Neural crest cell (in vitro differentiated cells): Measurements from ENCODE around the gene RFPL3. TPM values are rescaled to one million over a fixed set of nuclear protein-coding genes. Genes with fewer than 3 reads are reported as not detected.
"Not testable (repeated sequence)": the region's sequence is repeated elsewhere in the genome, so short reads cannot be mapped to it uniquely, and the experiment has no call there.

Experiments used
- DNase-seq: peaks from one replicate; pipeline ENCODE4 v3.0.0; 2021; ENCODE audit warnings: low read depth, mixed read lengths, low spot score
- H3K27ac Mint-ChIP-seq: one replicate; pipeline ENCODE4 v1.8.0; 2021; ENCODE audit warnings: mild to moderate bottlenecking, mixed read lengths; ENCODE audit not compliant: unreplicated experiment
- H3K27me3 Mint-ChIP-seq: 2 replicates; pipeline ENCODE4 v1.8.0; 2021; ENCODE audit warnings: low read depth, mild to moderate bottlenecking, mixed read lengths
- H3K36me3 Mint-ChIP-seq: 2 replicates; pipeline ENCODE4 v1.8.0; 2021; ENCODE audit warnings: low read depth, mild to moderate bottlenecking, mixed read lengths
- H3K4me1 Mint-ChIP-seq: 2 replicates; pipeline ENCODE4 v1.8.0; 2021; ENCODE audit warnings: mixed read lengths
- H3K4me3 Mint-ChIP-seq: one replicate; pipeline ENCODE4 v1.8.0; 2021; ENCODE audit warnings: mild to moderate bottlenecking, mixed read lengths
- H3K9me3 Mint-ChIP-seq: 2 replicates; pipeline ENCODE4 v1.8.0; 2021; ENCODE audit warnings: mixed read lengths
- total RNA-seq: library from RNA; stranded (reverse); gene quantifications from 2 replicates; pipeline ENCODE4 v1.2.1, GENCODE V29; 2021
- TF ChIP-seq, protein P1 (sequence below): fragments of 200-600 bp; sonication (generic); conservative IDR thresholded peaks from 2 replicates; pipeline ENCODE4 v1.5.0; 2021; ENCODE audit warnings: antibody characterized with exemption, mild to moderate bottlenecking

The RFPL3 gene
- total RNA-seq, 1 donor from 2014 or later: not detected

DNA sequence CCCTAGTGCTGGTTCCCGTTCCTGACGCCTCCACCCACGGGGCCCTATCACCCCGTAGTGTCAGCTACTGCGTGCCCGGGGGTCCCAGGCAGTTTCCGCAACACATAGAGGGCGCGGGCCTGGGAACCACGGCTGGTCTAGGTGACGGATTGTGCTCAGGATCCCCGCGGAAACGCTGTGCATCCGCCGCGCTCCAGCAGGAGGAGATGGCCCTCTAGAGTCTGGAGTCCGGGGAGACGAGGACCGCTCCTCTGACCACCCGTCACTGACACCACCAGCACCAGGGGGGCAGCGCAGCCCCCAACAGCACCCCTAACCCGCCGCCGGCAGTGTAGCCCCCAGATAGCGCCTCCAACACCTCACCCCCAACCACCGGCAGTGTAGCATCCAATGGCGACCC is 4.4 kb upstream of the RFPL3 start:
- DNase-seq: no peak
- peaks cover 9% of the 10 kb centered on the region for H3K4me1 Mint-ChIP-seq
- no peaks in the 10 kb centered on the region for H3K27me3 Mint-ChIP-seq
- no peak overlapping the region for H3K4me3 Mint-ChIP-seq
- peaks cover 3% of the 10 kb centered on the region for H3K9me3 Mint-ChIP-seq
- H3K27ac Mint-ChIP-seq: no peak overlapping the region
- H3K36me3 Mint-ChIP-seq: no peaks in the 10 kb centered on the region
- TF ChIP-seq, protein P1, sequence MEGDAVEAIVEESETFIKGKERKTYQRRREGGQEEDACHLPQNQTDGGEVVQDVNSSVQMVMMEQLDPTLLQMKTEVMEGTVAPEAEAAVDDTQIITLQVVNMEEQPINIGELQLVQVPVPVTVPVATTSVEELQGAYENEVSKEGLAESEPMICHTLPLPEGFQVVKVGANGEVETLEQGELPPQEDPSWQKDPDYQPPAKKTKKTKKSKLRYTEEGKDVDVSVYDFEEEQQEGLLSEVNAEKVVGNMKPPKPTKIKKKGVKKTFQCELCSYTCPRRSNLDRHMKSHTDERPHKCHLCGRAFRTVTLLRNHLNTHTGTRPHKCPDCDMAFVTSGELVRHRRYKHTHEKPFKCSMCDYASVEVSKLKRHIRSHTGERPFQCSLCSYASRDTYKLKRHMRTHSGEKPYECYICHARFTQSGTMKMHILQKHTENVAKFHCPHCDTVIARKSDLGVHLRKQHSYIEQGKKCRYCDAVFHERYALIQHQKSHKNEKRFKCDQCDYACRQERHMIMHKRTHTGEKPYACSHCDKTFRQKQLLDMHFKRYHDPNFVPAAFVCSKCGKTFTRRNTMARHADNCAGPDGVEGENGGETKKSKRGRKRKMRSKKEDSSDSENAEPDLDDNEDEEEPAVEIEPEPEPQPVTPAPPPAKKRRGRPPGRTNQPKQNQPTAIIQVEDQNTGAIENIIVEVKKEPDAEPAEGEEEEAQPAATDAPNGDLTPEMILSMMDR: no peak

DNA sequence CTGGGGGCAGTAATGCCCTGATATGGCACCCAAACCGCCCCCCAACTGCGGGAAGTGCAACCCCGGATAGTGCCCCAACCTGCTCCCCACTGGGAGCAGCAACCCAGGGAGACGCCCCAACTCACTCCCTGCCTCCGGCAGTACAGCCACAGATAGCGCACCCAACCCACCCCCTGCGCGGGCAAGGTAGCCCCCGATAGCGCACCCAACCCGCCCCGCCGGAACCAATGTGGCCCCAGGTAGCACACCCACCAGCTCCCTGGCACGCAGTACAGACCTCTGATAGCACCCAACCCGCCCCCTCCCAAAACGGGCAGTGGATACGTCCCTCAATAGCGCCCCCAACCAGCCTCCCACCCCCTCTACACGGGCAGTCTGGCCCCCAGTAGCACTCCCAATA is 3.8 kb upstream of the RFPL3 start:
- Mint-ChIP-seq H3K4me3 (no peak overlapping the region), H3K36me3 (no peaks in the 10 kb centered on the region)

GRCh38 chr22:32354360-32355351 is 3.0 kb upstream of the RFPL3 start:
- Mint-ChIP-seq H3K36me3 (no peaks in the 10 kb centered on the region), H3K4me3 (no peak overlapping the region), H3K27me3 (no peaks in the 10 kb centered on the region), H3K4me1 (peaks cover 4% of the 10 kb centered on the region), H3K9me3 (peaks cover 3% of the 10 kb centered on the region), H3K27ac (peak overlapping the region; percentile 23)
- no peak for DNase-seq
- TF ChIP-seq, protein P1: no peak

More for the DNA sequence above, 3.8 kb upstream of the RFPL3 start:
- Mint-ChIP-seq H3K27me3 (no peaks in the 10 kb centered on the region), H3K4me1 (peaks cover 9% of the 10 kb centered on the region), H3K27ac (no peak overlapping the region), H3K9me3 (peaks cover 3% of the 10 kb centered on the region)
- TF ChIP-seq, protein P1: no peak
- no peak for DNase-seq

DNA sequence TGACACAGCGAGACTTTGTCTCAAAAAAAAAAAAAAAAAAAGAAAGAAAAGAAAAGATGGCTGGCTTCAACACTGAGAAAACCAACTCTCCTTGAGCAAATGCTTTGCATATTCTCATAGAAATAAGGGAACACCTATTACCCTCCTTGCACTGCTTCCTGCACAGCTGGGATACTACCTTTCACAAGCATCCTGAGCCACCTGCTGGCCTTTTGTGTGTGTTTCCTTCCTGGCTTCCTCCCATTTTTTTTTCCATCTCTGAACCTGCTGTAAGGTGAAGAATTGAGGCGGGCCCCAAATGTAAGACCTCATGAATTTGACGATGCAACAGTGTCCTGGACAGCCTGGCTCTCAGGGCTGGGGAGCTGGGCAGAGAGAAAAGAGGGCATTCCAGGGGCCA is 1.9 kb upstream of the RFPL3 start:
- Mint-ChIP-seq H3K4me1 (no peaks in the 10 kb centered on the region), H3K9me3 (peaks cover 3% of the 10 kb centered on the region), H3K27ac (peak overlapping the region; percentile 90), H3K27me3 (no peaks in the 10 kb centered on the region), H3K36me3 (no peaks in the 10 kb centered on the region), H3K4me3 (no peak overlapping the region)
- no peak for DNase-seq
- TF ChIP-seq, protein P1: peak; percentile 44

GRCh38 chr22:32360096-32360495 is 2.4 kb downstream of the RFPL3 start:
- H3K4me1 Mint-ChIP-seq, H3K4me3 Mint-ChIP-seq, H3K27me3 Mint-ChIP-seq: not testable (repeated sequence)

GRCh38 chr22:32361257-32361656 is 3.6 kb downstream of the RFPL3 start:
- TF ChIP-seq, protein P1: no peak
- Mint-ChIP-seq H3K27ac (no peak overlapping the region), H3K4me3 (no peak overlapping the region), H3K9me3 (no peaks in the 10 kb centered on the region), H3K36me3 (no peaks in the 10 kb centered on the region), H3K27me3 (no peaks in the 10 kb centered on the region), H3K4me1 (no peaks in the 10 kb centered on the region)
- no peak for DNase-seq

More at GRCh38 chr22:32360096-32360495, 2.4 kb downstream of the RFPL3 start:
- DNase-seq, H3K36me3 Mint-ChIP-seq, H3K9me3 Mint-ChIP-seq, H3K27ac Mint-ChIP-seq: not testable (repeated sequence)
